ENCODE data around the gene MEX3D.

The MEX3D gene

DNA sequence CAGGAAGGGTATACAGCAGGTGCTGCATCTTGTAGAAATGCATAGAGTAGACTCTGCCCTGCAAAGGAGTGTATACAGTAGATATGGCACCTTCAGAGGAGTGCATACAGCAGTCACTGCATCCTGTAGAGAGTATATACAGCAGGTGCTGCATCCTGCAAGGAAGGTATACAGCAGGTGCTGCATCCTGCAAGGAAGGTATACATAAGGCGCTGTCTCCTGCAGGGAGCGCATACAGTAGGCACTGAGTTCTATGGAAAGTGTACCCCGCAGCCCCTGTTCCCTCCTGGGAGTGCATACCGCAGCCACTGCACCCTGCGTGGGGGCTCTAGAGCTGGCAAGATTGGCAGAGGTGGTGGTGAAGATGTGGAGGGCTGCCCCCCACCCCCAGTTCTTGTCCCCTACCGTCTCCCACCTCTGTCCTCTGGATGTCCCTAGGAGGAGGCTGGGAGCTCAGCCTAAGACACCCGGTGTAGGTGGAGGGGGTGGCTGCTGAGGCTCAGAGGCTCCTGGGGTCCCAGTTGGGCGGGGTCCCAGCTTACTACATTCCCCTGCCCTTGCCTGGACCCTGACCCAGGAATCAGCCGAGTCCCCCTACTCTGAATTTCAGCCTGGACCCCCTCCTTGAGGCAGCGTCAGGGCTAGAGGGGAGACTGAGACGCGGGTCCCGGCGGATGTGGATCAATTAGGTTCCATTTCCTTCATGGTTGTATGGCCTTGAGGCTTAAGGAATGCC lies 53.0 kb downstream of the MEX3D start:
- no peak for DNase-seq

DNA sequence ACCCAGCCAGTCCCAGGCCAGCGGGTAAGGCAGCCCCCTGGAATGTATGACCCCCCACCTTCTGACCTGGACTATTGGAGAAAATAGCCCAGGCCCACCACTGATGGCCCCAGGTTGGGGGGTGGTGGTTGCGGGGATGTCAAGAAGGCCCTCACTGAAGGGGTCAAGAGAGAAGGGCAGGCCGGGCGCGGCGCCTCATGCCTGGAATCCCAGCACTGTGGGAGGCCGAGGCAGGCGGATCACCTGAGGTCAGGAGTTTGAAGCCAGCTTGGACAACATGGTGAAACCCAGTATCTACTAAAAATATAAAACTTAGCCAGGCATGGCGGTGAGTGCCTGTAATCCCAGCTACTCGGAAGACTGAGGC lies 53.8 kb downstream of the MEX3D start:
- no peak for DNase-seq

DNA sequence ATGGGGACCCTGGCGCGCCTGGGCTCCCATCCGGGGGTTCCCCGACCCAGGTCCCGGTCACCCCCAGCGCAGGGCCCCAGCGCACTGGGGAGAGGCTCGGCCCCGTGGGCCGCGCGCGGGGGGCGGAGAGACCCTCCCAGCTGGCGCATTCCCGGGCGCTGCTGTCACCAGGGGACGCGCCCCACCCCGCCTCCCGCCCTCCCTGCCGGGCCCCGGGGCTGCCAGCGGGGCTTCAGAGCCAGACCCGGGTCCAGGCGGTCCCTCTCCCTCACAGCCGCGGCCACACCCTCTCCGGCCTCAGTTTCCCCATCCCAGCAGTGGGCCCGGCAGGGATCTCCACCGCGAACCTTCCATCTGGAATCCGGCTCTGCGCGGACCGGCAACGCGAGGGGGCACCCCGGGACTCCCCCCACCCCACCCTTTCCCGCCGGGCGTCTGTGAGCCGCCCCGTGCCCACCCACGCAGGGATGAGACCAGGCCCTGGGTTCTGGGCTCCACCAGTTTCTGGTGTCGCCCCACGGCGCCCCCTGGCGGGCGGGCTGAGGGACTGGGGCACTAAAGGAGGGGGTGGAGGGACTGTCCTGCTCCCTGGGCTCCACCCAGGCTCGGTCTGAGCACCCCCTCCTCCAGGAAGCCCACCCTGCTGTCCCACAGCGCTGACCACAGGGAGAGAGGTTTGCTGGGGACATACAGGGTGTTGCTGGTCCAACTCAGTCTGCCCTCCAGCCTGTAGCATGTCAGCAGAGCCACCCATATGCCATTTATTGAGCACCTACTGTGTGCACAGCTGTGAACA lies 54.4 kb downstream of the MEX3D start:
- peak; percentile 51 to 74 for DNase-seq

DNA sequence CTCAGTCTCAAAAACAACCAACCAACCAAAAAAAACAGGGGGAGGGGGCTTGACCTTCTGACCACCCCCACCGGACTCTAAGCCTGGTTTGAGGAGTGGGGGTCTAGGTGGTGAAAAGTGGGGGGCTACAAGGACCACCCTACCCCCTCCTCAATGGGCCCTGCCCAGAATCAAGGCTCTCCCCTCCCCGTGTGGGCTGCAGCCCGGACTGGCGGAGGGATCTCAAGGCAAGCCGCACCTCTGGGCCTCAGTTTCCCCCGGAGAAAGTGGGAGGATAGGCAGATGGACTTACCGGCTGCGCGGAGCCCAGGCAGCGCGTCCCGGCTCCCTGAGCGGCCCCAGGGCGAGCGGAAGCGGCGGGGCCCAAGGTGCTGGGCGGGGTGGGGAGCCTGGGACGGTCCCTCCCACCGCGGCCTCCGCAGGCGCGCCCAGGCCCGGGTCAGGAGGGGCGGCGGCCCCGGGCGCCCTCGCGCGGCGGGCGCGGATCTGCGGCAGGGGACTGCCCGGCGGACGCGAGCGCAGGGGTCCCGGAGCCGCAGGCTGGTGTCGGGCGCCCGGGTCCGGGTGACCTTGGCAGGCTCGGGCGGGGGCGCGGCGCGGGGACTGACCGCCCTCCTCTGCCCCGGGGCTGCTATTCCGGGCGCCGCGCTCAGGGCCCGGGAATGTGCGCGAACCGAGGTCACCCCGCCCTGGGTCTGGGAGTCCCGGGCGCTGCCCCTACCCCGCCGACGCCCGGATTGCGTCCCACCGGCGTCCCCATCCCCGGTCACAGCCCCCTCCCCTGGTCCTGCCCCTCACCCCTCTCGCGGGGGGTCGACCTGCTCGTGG lies 55.2 kb downstream of the MEX3D start, which contains the start of gene ADAMTSL5:
Gene ADAMTSL5 (minus strand): TSS at position 349 of the 828 bp plus-strand sequence. CDS start 2,076 bp downstream, outside the sequence.
- DNase-seq, result peak; percentile 49 to 71

DNA sequence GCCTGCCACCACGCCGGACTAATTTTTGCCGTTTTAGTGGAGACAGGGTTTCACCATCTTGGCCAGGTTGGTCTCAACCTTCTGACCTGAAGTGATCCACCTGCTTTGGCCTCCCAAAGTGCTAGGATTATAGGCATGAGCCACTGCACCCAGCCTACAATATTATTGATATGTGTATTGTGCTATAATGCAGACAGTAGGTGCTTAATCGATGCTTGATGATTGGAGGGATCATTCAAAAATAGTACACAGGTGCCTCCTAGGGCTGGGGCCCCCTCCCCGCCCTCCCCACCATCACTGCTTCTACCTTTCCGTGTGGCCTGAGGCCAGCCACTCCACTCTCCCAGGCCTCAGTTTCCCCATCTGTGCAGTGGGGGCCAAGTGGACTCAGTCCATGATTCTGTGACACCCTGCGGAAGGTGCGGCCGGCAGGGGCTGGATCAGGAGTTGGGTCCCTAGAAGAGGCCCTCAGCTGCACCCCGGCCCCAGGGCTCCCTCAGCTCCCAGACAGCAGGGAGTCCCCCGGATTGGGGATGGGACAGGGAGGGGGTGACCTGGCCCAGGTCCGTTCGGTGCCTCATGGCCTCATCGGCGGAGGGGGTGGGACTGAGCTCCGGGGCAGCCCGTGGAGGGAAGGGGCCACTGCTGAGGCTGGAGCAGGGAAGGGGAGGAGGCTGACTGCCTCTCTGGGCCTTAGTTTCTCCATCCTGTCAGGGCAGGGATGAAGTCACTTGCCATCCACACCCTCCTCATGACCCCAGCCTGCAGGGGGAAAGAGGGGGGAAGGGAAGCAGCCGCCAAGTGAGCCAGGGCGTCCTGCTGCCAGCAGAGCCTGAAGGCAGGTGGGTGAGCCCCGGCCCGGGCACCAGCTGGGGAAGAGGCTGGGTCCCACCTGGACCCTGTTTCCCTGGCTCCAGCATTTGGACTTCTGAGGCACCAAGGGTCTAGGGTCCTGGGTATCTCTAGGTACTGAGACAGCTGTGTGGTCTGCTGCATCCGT lies 56.5 kb downstream of the MEX3D start:
- DNase-seq, result no peak

DNA sequence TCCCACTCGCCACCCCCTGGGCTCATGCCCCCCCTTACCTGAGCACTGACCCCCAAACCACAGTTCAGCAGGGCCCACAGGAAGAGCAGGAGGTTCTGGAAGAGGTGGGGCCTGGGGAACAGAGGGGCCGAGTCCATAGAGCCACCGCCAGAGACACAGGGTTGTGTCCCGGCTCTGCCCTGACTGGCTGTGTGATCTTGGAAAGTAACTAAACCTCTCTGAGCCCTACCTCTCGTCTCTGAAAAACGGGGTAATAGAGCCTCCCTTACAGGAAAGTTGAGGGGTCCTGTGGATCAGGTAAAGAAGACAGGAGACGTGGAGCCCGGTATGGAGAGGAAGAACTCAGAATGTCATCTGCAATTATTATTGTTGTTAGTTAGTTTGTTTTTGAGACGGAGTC lies 57.3 kb downstream of the MEX3D start:
- DNase-seq, result no peak

DNA sequence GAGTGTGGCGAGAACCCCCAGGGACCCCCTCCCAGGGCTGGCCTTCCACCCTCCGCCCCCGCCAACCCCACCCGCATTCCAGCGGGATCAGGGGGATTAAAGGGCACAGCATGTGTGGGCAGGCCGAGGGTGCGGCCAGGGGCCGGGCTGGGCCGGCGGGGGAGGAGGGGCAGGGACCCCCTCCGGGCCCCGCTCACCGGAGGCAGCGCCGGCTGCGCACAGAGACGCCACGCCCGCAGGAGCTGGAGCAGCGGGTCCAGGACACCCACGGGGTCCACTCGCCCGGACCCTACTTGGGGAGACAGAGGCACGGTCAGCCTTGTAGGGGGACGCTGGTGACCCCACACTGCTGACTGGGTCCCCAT lies 57.7 kb downstream of the MEX3D start:
- DNase-seq, result no peak

DNA sequence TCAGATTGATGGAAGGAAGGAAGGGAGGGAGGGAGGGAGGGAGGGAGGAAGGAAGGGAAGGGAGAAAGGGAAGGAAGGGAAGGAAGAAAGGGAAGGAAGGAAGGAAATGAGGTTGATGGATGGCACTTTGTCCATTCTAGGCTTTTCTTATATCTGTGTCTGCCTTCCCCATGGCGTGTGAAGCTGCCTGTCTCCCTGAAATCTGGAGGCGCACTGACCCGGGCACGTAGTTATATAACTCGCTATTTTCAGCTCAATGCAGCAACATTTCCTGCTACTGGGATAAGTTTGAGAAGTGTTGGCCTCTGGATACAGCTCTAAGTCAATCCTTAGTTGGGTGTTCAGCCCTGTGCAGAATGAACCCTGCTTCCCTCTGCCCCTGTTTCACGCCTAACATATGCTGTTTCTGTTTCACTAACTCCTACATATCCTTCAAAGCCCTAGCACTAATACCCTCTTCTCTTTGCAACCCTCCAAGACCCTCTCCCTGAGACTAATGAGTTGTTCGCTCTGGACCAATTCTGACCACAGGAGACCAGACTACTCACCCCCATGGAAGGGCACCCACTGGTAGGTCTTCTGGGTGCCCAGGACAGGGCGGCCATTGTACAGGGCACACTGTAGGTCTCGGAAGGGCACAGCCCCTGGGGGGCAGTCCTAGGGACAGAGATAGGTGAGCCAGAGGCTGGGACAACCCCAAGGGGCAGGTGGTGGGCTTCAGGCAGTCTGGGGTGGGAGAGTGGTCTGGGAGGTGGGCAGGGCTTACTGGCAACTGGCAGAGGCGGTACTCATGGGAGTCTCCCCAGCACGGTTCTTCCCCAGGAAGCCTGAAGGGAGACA lies 58.3 kb downstream of the MEX3D start:
- DNase-seq, result no peak

DNA sequence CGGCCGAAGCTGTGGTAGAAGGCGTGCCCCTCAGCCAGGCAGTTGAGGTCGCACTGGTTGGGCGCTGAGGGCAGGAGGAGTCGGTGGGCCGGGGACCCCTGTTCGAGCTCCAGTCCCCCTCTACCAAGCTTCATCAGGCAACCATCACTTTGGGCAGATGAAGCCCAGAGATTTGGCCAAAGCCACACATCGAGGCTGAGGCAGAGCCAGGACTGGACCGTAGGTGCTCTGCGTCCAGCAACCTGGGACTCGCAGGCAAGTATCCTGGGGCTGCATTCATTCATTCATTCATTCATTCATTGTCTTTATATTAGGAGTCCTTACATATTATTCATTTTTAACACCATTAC lies 59.6 kb downstream of the MEX3D start:
- no peak for DNase-seq

DNA sequence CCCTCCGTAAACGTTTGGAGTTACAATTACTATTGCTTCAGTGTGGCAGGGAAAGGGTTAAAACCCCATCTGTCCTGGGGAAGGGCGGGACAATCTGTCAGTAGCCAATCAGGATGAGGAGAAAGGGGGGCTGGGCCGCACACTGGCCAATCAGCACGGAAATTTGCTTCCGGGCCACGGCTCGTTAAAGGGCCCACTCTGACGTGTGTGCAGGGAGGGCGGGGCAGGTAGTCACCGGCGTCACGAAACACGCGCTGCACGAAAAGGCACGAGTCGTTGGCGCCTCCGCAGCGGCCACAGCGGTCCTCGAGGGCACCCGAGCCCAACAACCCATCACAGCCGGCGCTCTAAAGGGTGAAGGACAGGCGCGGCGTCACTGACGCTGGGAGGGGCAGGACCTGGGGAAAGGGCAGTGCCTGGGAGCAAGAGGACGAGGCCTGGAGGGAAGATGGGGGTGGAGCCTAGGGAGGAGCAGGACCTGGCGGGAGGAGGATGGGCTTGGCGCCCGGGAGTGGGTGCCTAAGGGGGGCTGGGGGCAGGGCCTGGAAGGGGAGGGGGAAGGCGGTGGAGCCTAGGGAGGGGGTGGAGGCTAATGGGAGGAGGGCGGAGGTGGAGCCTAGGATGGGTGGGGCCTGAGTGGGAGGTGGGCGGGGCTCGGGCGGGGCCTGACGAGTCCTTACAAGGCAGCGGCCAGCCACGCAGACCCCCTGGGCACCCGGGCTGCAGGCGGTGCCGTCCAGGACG lies 60.2 kb downstream of the MEX3D start:
- peak; percentile 92 to 95 for DNase-seq

DNA sequence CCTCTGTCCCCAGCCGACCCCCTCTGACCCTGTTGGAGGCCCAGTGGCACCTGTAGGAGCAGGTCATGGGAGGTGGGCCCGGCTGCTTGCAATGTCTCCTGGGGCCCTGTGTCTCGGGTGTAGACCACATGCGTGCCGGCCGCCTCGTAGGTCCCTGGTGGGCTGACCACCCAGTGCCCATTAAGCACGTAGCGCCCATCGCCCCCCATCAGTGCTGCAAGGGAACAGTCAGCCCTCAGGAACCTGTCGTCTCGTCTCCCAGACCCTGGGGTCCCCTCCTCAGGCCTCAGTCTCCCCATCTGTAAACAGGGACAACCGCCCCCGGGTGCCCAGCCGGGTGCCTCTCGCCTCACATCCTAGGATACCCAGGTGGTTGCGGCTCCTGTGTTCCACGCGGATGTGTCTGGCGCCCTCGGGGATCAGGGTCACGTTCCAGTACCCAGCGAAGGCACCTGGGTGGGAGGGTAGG lies 60.9 kb downstream of the MEX3D start:
- DNase-seq, result no peak

DNA sequence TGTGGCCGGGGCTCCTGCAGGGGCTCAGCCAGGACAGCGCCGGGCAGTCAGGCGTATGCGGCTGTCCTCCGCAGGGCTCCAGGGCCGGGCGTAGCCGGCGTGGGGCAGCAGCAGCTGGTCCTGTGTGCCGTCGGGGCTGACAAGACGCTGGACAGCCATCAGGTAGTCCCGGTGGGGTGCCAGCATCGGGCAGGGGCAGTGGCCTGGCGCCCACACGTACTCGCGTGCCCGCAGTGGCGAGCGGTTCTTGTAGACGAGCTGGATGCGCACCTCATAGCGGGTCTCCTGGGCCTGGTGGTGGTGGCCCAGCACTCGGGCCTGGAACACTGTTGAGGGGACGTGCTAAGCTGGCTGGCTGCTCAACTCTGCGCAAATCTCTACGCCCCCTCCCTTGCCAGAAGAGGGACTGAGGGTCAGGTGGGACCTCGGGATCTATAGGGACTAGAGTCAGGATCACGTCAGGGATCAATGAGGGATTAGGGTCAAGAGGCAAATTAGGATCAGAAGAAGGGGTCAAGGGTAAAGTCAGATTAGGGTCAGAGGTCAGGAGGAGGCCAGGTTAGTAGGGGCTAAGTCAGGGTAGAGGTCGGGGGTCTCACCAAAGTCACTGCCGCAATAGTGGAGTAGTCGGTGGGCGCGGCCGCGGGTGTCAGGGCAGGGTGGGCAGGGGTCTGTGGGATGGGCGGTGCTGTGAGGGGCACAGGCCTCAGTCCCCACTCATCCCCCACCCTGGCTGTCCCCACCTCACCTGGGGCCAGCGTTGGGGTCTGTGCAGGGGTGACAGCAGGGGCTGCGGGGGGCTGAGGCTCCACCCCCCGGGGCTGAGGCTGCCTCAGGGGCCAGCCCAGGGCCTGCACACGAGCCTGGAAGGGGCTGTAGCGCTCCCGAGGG lies 61.9 kb downstream of the MEX3D start:
- DNase-seq, result no peak

DNA sequence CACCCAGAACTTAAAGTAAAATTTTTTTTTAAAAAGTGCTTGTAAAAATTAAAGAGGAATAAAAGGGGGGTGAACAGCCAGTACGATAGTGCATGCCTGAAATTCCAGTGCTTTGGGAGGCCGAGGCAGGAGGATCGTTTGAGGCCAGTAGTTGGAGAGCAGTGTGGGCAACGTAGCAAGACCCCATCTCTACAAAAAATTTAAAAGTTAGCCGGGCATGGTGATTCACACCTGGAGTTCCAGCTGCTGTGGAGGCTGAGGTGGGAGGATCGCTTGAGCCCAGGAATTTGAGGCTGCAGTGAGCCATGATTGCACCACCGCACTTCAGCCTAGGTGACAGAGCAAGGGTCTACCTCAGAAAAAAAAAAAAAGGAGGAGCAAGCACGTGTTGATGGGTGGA lies 63.1 kb downstream of the MEX3D start:
- DNase-seq, result no peak
